ENCODE measurements around the gene ARHGAP24. TPM values are rescaled to one million over a fixed set of nuclear protein-coding genes. Genes with fewer than 3 reads are reported as not detected.

ARHGAP24 gene
- total RNA-seq, result under 1 TPM in 1 of 2 experiments, not detected in 1; 0.28 TPM

DNA sequence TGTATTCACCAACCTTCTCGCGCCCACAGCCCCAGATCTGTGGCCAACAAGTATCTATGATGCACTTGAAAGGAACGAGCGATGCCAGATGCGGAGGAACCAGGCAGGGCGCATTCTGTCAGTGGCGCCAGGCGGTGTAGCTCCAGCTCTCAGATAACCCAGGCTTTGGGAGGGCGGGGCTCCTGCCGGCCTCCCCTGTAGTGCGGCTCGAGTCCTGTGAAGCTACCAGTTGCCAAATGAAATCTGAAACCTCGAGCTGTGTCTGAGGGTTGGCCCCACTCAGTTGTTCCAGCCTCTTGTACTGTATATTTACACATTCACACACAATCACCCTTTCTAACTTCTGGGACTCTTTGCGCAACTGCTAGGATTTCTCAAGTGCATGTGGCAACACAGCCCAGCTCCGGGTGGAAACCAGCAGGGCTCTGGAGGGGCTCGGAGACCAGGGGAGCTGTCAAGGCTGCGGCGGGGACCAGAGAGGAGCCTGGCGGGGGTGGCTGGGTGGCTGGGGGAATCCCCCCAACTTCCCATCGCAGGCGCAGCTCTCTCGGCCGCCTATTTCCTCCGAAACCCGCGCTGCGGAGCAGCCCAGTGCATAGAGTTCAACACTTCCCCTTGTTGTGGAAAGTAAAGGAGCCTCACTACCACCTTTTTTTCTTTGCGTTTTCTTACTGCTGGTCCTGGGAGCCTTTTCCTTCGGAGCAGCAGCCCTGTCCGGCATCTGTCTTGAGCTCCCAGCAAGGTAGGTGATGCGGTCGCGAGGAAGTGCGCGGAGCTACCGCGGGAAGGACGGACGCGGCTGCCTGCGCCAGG, at the start of gene ARHGAP24:
Gene ARHGAP24, plus strand, starts transcription at position 333 of the 813 bp plus-strand sequence.
- Mint-ChIP-seq H3K9me3 (peaks cover 3% of the 10 kb centered on the region), H3K4me1 (peaks cover 4% of the 10 kb centered on the region), H3K27ac (no peak within 1 kb of the TSS), H3K4me3 (peak within 1 kb of the TSS; percentile 53), H3K27me3 (peaks cover 47% of the 10 kb centered on the region), H3K36me3 (no peaks in the 10 kb centered on the region)
- DNase-seq, result peak; percentile 36
- ATAC-seq (ENCODE audit: low read depth), result peak; percentile 77
- POLR2A ChIA-PET, result no interaction called here

- no peaks in the 10 kb centered on the region for H3K36me3 Mint-ChIP-seq
- no peaks in the 10 kb centered on the region for H3K27me3 Mint-ChIP-seq
- no peaks in the 10 kb centered on the region for H3K4me1 Mint-ChIP-seq
- H3K4me3 Mint-ChIP-seq, result no peak overlapping the region
- ATAC-seq (ENCODE audit: low read depth) (no peak), DNase-seq (no peak)
- no peak overlapping the region for H3K27ac Mint-ChIP-seq
- POLR2A ChIA-PET, result no interaction called here
- no peaks in the 10 kb centered on the region for H3K9me3 Mint-ChIP-seq
These were observed 48.6 kb upstream of the ARHGAP24 start for GRCh38 chr4:85426366-85426765.

DNA sequence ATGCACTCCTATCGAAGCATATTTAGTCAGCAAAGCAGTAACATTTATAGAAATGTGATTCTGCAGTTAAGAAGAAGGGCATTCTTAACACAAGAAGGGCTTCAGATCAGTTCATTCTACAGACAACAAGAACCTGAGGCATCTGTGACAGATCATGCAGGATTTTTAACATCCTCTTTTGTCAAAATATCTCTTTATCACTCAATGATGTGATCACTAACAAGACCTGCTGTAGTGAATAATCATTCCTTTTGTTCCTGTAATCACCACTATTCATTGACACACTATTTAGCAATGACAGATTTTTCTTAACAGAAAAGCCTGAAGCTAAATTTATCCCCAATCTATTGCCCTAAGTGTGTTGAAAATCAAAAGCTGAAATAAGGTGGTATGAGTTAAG, 47.8 kb upstream of the ARHGAP24 start:
- POLR2A ChIA-PET, result no interaction called here
- Mint-ChIP-seq H3K36me3 (no peaks in the 10 kb centered on the region), H3K27me3 (no peaks in the 10 kb centered on the region), H3K9me3 (no peaks in the 10 kb centered on the region), H3K27ac (no peak overlapping the region), H3K4me1 (no peaks in the 10 kb centered on the region), H3K4me3 (no peak overlapping the region)
- ATAC-seq (ENCODE audit: low read depth) (no peak), DNase-seq (no peak)

DNA sequence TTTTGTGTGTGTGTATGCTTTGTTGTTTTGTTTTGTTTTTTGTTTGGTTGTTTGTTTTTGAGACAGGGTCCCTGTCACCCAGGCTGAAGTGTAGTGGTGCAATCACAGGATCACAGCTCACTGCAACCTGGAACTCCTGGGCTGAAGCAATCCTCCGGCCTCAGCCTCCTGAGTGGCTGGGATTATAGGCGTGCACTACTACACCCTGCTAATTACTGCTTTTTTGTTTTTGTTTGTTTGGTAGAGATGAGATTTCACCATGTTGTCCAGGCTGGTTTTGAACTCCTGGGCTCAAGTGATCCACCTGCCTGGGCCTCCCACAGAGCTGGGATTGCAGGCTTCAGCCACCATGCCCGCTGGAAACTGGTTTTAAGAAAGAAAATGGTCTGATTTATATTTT, 44.7 kb upstream of the ARHGAP24 start:
- Mint-ChIP-seq H3K27ac (no peak overlapping the region), H3K36me3 (no peaks in the 10 kb centered on the region), H3K9me3 (no peaks in the 10 kb centered on the region), H3K4me1 (no peaks in the 10 kb centered on the region), H3K4me3 (no peak overlapping the region), H3K27me3 (no peaks in the 10 kb centered on the region)
- ATAC-seq (ENCODE audit: low read depth), result no peak
- POLR2A ChIA-PET, result no interaction called here
- no peak for DNase-seq

DNA sequence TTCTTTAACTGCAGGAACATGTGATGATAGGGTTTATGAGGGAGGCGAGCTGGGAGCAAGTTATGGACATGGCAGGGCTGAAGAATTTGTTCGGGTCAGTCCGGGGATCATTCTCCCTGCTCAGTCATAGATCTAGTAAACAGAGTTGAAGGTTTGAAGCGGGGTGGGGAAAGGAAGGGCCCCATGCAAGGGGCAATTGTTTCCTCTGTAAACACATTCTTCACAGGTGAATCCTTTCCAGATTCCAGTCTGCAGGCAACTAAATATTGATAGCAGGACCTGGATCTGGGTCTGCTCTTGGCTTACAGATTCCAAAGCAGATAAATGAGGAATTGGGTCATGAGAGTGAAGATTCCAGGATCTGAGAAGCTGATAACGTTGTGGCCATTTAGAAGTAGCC, 44.3 kb upstream of the ARHGAP24 start:
- no peaks in the 10 kb centered on the region for H3K36me3 Mint-ChIP-seq
- no peaks in the 10 kb centered on the region for H3K9me3 Mint-ChIP-seq
- DNase-seq, result no peak
- H3K27me3 Mint-ChIP-seq, result no peaks in the 10 kb centered on the region
- no peaks in the 10 kb centered on the region for H3K4me1 Mint-ChIP-seq
- POLR2A ChIA-PET, result no interaction called here
- no peak for ATAC-seq (ENCODE audit: low read depth)
- no peak overlapping the region for H3K4me3 Mint-ChIP-seq
- H3K27ac Mint-ChIP-seq, result no peak overlapping the region

DNA sequence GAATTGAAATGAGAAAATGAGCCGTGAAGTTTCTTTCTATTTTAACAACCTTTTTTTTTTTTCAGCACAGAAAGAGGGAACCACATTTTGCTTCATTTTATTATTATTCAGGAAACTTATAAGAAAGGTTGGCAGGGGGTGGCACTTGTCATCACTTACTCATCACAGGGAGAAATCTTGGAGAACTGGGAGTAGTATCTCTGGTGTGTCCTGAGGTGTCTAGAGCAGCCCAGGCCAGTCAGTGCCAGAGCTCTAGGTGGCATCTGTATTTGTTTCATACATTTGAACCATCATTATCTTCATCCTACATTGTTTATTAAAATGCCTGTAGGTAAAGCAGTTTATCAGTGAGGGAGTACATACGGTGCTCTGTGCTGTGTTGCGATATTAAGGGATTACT, 43.8 kb upstream of the ARHGAP24 start:
- Mint-ChIP-seq H3K27me3 (no peaks in the 10 kb centered on the region), H3K4me3 (no peak overlapping the region), H3K36me3 (no peaks in the 10 kb centered on the region), H3K27ac (no peak overlapping the region), H3K4me1 (no peaks in the 10 kb centered on the region), H3K9me3 (no peaks in the 10 kb centered on the region)
- ATAC-seq (ENCODE audit: low read depth) (no peak), DNase-seq (no peak)
- POLR2A ChIA-PET, result no interaction called here

DNA sequence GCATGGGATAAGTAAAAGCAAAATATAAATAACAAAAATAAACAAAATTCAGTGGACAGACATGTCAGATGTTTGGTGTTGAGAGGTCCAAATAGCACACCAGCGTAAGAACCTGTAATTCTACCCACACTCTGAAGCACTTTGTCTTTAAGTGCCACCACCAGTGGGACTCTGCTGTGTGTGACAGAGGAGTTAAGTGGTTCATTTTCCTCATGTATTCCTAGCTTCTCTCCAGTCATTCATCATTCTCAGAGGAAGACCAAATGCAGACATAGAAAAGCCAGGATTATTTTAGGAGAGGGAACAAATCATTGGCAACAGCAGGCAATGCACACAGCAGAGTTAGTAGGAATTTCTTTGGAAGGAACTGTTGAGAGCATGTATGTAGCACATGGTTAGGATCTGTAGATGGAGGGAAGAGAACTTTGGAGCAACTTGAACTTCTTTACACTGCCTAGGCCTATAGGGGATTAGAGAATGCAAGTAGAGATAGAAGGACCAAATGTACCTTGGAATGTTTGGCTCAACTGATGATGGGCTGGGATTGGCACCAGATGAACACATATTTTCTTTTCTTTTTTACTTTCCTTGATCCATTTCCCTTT, 43.0 kb upstream of the ARHGAP24 start:
- ATAC-seq (ENCODE audit: low read depth), result no peak
- H3K36me3 Mint-ChIP-seq, result no peaks in the 10 kb centered on the region
- H3K4me1 Mint-ChIP-seq, result no peaks in the 10 kb centered on the region
- no peak for DNase-seq
- H3K4me3 Mint-ChIP-seq, result no peak overlapping the region
- no peaks in the 10 kb centered on the region for H3K9me3 Mint-ChIP-seq
- POLR2A ChIA-PET, result no interaction called here
- no peaks in the 10 kb centered on the region for H3K27me3 Mint-ChIP-seq
- no peak overlapping the region for H3K27ac Mint-ChIP-seq

DNA sequence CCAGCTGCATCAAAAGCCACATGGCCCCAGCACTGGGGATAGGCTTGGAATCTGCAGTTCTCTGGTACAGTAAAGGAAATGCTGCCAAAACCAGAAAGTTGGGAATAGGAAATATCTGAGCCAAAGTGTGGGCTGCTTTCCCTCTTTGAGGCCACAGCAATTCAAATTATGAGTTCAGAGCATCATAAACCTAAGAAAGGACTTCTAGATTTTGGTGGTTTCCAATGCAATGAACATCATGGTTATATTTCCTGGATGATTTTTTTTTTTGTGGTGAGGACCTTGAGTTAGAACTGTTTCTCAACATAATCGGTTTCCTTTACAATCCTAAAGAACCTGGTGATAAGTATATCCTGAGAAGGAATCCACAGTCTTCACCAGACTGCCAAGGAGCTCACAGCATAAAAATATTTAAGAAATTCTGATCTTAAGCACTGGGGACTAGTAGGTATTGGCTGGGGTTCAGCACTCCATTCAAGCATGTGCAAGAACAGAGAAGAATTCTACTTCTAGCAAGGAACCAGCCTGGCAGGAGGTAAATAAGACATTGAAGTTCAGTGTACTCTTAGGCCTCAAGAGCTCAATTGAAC, 29.8 kb upstream of the ARHGAP24 start:
- Mint-ChIP-seq H3K9me3 (no peaks in the 10 kb centered on the region), H3K27me3 (no peaks in the 10 kb centered on the region), H3K36me3 (no peaks in the 10 kb centered on the region), H3K4me3 (no peak overlapping the region), H3K4me1 (no peaks in the 10 kb centered on the region), H3K27ac (no peak overlapping the region)
- POLR2A ChIA-PET, result no interaction called here
- DNase-seq (no peak), ATAC-seq (ENCODE audit: low read depth) (no peak)

DNA sequence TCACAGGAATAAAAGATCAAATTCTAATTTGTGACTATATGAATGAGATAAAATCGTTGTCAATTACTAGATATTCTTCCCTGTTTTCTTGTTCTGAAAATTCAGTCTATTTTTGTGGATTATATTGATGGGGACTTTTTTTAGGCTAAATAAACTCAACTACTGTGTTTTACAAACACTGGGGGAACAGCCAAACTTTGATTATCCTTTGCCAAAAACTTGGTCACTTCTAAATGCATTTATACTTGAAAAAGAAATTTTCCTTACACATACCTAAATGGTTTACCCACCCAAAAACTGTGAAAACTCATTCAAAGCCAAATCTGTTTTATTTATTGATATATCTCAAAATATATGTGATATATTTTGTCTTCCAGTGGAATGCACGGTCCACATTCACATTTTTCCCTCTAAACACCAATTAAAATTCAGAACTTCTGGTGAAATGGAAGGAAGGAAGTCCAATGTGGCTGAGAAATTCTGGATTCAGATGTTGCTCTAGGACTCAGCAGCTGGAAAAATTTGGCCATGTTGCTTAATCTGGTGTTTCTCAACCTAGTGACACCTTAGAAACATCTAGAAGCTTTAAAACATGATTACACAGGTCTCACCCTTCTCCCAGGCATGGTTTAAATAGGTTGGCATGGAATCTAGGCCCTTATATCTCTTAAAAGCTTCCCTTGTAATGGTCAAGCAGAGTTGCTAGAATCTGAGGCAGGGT, 28.6 kb upstream of the ARHGAP24 start:
- H3K9me3 Mint-ChIP-seq, result no peaks in the 10 kb centered on the region
- H3K27me3 Mint-ChIP-seq, result no peaks in the 10 kb centered on the region
- no peak for ATAC-seq (ENCODE audit: low read depth)
- no peaks in the 10 kb centered on the region for H3K4me1 Mint-ChIP-seq
- POLR2A ChIA-PET, result no interaction called here
- no peak overlapping the region for H3K4me3 Mint-ChIP-seq
- no peaks in the 10 kb centered on the region for H3K36me3 Mint-ChIP-seq
- H3K27ac Mint-ChIP-seq, result no peak overlapping the region
- no peak for DNase-seq

DNA sequence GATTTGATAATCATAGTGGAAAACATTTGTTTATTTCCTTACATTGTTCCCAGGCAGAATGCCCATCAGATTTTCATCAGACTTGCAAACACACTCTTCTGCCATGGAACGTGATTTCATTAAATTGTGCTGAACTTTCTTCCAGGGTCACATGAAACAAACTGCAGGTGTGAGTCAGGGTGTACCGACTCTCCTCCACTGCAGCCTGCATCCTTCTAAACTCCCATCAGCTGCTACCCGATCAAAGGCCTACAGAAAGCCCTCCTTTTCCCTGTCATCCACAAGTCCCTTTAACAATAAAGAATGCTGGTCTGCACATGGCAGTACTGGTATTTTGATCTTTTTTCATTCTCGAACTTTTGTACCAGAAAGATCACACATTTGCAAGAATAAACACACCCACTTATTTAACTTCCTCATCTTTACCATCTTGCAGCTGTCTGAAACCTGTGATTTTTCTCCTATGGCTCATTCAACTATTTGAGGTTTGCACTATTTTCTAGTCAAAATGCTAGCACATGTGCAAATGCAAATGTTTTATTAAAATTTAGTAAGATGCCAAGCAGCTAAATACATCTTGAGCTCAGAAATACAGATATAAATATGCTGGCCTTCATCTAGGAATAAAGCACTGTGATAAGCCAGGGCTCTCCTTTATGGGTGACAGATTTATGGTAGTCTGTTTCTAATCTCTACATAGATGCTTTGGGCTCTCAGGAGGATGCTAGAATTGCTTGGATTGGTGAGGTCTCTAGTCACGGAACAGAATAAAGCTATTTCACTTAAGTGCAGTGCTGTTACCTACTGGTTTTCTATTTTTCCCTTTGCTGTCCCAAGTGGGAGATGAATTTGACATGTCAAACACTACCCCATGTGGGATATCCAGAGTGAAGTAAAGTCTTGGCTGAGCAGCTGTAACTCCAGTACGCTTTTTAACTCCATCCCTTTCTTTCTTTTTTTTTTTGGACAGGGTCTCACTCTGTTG, 25.8 kb upstream of the ARHGAP24 start:
- DNase-seq (no peak), ATAC-seq (ENCODE audit: low read depth) (no peak)
- Mint-ChIP-seq H3K4me3 (no peak overlapping the region), H3K27me3 (no peaks in the 10 kb centered on the region), H3K36me3 (no peaks in the 10 kb centered on the region), H3K27ac (no peak overlapping the region), H3K4me1 (no peaks in the 10 kb centered on the region), H3K9me3 (no peaks in the 10 kb centered on the region)
- POLR2A ChIA-PET, result no interaction called here

DNA sequence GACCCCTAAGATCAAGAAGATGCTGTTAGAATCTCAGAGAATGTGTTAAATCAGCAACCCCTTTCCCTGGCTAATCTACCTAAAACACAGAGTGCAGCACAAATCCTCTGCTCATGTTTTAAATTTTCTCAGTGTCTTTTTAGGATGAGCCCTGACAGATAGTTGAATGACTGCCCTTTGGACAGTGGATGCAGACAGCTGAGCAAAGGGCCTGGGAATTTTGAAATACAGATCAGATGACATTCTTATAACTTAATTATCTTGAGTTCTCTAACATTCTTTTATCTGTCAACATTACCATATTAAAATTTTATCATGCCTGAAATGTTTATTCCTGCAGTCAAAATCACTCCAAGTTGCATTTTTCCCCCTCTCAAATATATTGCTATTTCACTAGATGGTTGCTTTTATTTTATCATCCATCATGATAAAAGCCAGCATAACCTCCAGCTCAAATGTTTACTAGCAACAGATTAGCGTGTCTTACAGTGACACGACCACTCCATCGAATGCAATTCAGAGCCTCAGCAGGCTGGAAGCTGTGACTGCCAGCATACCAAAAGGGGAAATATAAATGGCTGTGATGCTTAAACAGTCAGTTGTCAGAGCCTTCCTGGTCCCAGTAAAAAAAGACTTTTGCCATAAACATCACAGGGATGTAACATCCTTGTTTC, 22.8 kb upstream of the ARHGAP24 start:
- Mint-ChIP-seq H3K9me3 (no peaks in the 10 kb centered on the region), H3K4me1 (no peaks in the 10 kb centered on the region), H3K4me3 (no peak overlapping the region), H3K27me3 (no peaks in the 10 kb centered on the region), H3K36me3 (no peaks in the 10 kb centered on the region), H3K27ac (no peak overlapping the region)
- DNase-seq (no peak), ATAC-seq (ENCODE audit: low read depth) (no peak)
- POLR2A ChIA-PET, result no interaction called here

DNA sequence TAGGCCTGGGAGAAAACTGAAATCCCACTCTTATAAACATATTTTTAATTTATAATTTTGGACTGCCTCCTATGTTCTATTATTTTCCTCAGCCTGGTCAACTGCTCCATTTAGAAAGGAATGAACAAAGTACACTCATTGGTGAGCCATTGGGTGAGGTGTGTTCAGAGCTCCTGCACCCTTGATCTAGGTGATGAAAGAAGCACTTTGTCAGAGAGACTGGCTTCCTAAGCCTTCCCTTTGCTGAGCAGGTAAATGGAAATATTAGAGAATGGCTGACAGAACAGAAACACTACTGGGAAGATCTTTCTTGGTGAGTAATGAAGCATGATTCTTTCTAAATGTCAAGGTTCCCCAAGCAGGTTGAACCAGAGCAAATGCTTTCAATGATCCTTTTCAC, 19.0 kb upstream of the ARHGAP24 start:
- Mint-ChIP-seq H3K27ac (no peak overlapping the region), H3K4me1 (no peaks in the 10 kb centered on the region), H3K9me3 (no peaks in the 10 kb centered on the region), H3K36me3 (no peaks in the 10 kb centered on the region), H3K27me3 (peaks cover 3% of the 10 kb centered on the region), H3K4me3 (no peak overlapping the region)
- POLR2A ChIA-PET, result no interaction called here
- DNase-seq (no peak), ATAC-seq (ENCODE audit: low read depth) (no peak)

Data from activated naive CD8-positive, alpha-beta T cell treated with anti-CD3 and anti-CD28 coated beads, Interleukin-2, amount 10 ng/mL, durations not matched to agents 7 days and 5 days (primary cell).